Measurements from ENCODE around the gene NHEJ1. TPM values are rescaled to one million over a fixed set of nuclear protein-coding genes. Genes with fewer than 3 reads are reported as not detected.

The NHEJ1 gene
- polyA plus RNA-seq, 1 donor (not counting 4 experiments of a cell fraction or from before 2014, with no cell fraction given): 13.1 TPM

GRCh38 chr2:219059725-219060682, 100.6 kb downstream of the NHEJ1 start:
- dilution Hi-C loops (cut with MboI; ENCODE audit: extremely low pct_ligation_motif_present, low sequenced_read_pairs): loop anchor here (5.0 kb wide), 1 partner anchor 87 kb away; no protein-coding TSS in a partner anchor

GRCh38 chr2:219059375-219059724, 101.3 kb downstream of the NHEJ1 start:
- H3K4me3 ChIP-seq (ENCODE audit: control insufficient read depth in 2 of 3, extremely low read depth in 1 of 3, insufficient read depth in 2 of 3, low read depth in 1 of 3, low read length in 3 of 3): no peak overlapping the region
- no peaks in the 10 kb centered on the region for H3K36me3 ChIP-seq (ENCODE audit: control insufficient read depth in 2 of 2, extremely low read depth in 1 of 2, insufficient read depth in 2 of 2, low read length in 2 of 2)
- no peaks in the 10 kb centered on the region for H3K9me3 ChIP-seq (ENCODE audit: control insufficient read depth, low read depth, low read length)
- no peaks in the 10 kb centered on the region for H3K9me1 ChIP-seq (ENCODE audit: control insufficient read depth, extremely low read depth, insufficient read depth, low read length)
- H3K4me1 ChIP-seq (ENCODE audit: control insufficient read depth, extremely low read depth, insufficient read depth, low read length): peaks cover 8% of the 10 kb centered on the region
- peaks cover 91% of the 10 kb centered on the region for H3K27me3 ChIP-seq (ENCODE audit: control insufficient read depth, extremely low read depth, insufficient read depth, low read length)
- DNase-seq (ENCODE audit: low read depth, low spot score) (no peak), FAIRE-seq (no peak)
- no peak overlapping the region for H3K4me2 ChIP-seq (ENCODE audit: control insufficient read depth, extremely low read depth, insufficient read depth, low read depth, low read length)
- H3K27ac ChIP-seq (ENCODE audit: control insufficient read depth, insufficient read depth, low read length): no peak overlapping the region
- H4K20me1 ChIP-seq (ENCODE audit: control insufficient read depth, extremely low read depth, insufficient read depth, low read length): peaks cover 2% of the 10 kb centered on the region
- TF ChIP-seq EZH2 (IDR thresholded peaks at IDR 0.05; ENCODE audit: low read length): no peak
- TF ChIP-seq CTCF (optimal IDR thresholded peaks at IDR 0.05 in 1 of 3, IDR thresholded peaks at IDR 0.05 in 1 of 3, conservative IDR thresholded peaks at IDR 0.05 in 1 of 3; ENCODE audit: extremely low read depth in 1 of 3, insufficient read depth in 2 of 3, low read length in 3 of 3): no peak
- no peak overlapping the region for H2AFZ ChIP-seq (ENCODE audit: control insufficient read depth, low read length)
- dilution Hi-C loops (cut with MboI; ENCODE audit: extremely low pct_ligation_motif_present, low sequenced_read_pairs): no loop called here
- no peak overlapping the region for H3K9ac ChIP-seq (ENCODE audit: control insufficient read depth, extremely low read depth, insufficient read depth, low read length)
- no peaks in the 10 kb centered on the region for H3K79me2 ChIP-seq (ENCODE audit: control insufficient read depth, insufficient read depth, low read length)

More at GRCh38 chr2:219059725-219060682, 100.6 kb downstream of the NHEJ1 start:
- Histone ChIP-seq H3K79me2 (ENCODE audit: control insufficient read depth, insufficient read depth, low read length) (no peaks in the 10 kb centered on the region), H3K4me3 (ENCODE audit: control insufficient read depth in 2 of 3, extremely low read depth in 1 of 3, insufficient read depth in 2 of 3, low read depth in 1 of 3, low read length in 3 of 3) (no peak overlapping the region), H3K9me1 (ENCODE audit: control insufficient read depth, extremely low read depth, insufficient read depth, low read length) (no peaks in the 10 kb centered on the region), H2AFZ (ENCODE audit: control insufficient read depth, low read length) (no peak overlapping the region), H3K27ac (ENCODE audit: control insufficient read depth, insufficient read depth, low read length) (no peak overlapping the region), H3K27me3 (ENCODE audit: control insufficient read depth, extremely low read depth, insufficient read depth, low read length) (peaks cover 86% of the 10 kb centered on the region), H3K4me1 (ENCODE audit: control insufficient read depth, extremely low read depth, insufficient read depth, low read length) (peaks cover 8% of the 10 kb centered on the region), H3K9me3 (ENCODE audit: control insufficient read depth, low read depth, low read length) (no peaks in the 10 kb centered on the region), H4K20me1 (ENCODE audit: control insufficient read depth, extremely low read depth, insufficient read depth, low read length) (peaks cover 2% of the 10 kb centered on the region), H3K9ac (ENCODE audit: control insufficient read depth, extremely low read depth, insufficient read depth, low read length) (no peak overlapping the region), H3K36me3 (ENCODE audit: control insufficient read depth in 2 of 2, extremely low read depth in 1 of 2, insufficient read depth in 2 of 2, low read length in 2 of 2) (no peaks in the 10 kb centered on the region), H3K4me2 (ENCODE audit: control insufficient read depth, extremely low read depth, insufficient read depth, low read depth, low read length) (no peak overlapping the region)
- DNase-seq (ENCODE audit: low read depth, low spot score) (no peak), FAIRE-seq (no peak)
- TF ChIP-seq CTCF (optimal IDR thresholded peaks at IDR 0.05 in 1 of 3, IDR thresholded peaks at IDR 0.05 in 1 of 3, conservative IDR thresholded peaks at IDR 0.05 in 1 of 3; ENCODE audit: extremely low read depth in 1 of 3, insufficient read depth in 2 of 3, low read length in 3 of 3) (no peak), EZH2 (IDR thresholded peaks at IDR 0.05; ENCODE audit: low read length) (peak; percentile 94)
